HL-60/S4 treated with retinoic acid at 250 ng/mL for 4 days and 3 days (cell line): Measurements from ENCODE around the gene CDSN.
"Not testable (repeated sequence)": the region's sequence is repeated elsewhere in the genome, so short reads cannot be mapped to it uniquely, and the experiment has no call there.

Experiments
- in situ Hi-C: fragments of 300-500 bp; cut with MboI; formaldehyde crosslinking; loops from 2 replicates; pipeline ENCODE4 v1.7.0; 2022; ENCODE audit warnings: low sequenced_read_pairs

The CDSN gene

GRCh38 chr6:31120151-31120915, at the start of gene CDSN:
CDSN (minus strand) TSS chr6:31120446; CDS start chr6:31120419, 27 bp downstream.
- in situ Hi-C loops: no loop called here

GRCh38 chr6:31169123-31169857, 49.0 kb upstream of the CDSN start:
- in situ Hi-C loops: no loop called here

DNA sequence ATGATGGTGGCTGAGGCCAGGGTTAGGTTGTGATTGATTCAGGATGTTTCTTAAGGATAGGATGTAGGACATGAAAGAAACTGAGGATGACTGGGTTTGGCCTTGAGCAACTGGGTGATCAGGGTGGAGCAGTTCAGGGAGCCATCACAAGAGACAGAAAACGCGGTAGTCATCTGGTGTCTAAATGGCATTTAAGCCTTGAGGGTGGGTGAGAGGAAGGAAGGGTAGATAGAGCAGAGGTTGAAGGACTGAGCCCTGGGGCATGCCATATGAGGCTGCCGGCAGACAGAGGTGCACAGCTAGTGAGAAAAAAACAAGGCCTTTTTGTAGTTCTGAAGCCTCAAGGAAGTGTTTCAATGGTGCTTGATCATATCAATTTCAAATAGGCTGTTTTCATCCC, 48.4 kb upstream of the CDSN start:
- in situ Hi-C loops: no loop called here

- in situ Hi-C loops: no loop called here
Observed at GRCh38 chr6:31165986-31166385, 45.7 kb upstream of the CDSN start.

DNA sequence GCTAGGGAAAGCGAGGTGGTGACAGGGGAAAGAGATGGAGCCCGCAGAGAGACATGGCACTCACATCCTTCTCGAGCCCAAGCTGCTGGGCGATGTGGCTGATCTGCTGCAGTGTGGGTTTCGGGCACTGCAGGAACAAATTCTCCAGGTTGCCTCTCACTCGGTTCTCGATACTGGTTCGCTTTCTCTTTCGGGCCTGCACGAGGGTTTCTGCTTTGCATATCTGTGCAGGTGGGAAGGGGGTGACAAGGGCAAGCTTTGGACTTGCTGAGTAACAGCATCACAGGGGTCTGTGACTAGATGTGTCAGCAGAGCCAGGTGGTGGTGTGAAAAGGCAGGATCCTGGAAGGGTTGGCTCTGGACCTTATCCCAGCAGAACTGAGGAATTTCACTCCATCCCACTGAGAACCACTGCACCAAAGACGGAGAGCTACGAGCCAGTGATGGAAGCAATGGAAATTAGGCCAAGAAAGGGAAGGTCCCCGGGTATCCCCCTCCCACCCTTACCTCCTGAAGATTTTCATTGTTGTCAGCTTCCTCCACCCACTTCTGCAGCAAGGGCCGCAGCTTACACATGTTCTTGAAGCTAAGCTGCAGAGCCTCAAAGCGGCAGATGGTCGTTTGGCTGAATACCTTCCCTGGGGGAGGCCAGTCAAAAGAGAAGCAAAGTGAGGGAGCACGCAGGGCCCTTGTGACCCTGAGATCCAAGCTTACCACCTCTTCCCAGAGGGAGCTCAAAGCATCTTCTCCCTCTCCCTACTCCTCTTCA, 45.0 kb upstream of the CDSN start:
- in situ Hi-C loops: not testable (repeated sequence)

DNA sequence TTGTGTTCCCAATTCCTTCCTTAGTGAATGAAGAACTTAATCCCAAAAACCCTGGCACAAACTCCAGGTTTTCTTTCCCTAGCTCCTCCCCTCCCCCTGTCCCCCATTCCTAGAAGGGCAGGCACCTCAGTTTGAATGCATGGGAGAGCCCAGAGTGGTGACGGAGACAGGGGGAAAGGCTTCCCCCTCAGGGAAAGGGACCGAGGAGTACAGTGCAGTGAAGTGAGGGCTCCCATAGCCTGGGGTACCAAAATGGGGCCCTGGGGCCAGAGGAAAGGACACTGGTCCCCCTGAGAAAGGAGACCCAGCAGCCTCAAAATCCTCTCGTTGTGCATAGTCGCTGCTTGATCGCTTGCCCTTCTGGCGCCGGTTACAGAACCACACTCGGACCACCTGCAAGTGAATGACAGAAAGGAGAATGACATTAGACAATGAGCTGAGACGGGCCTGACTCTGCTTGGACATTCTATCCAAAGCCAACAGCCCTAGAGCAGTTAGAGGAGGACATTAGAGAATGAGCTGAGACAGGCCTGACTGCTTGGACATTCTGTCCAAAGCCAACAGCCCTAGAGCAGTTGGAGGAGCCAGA, 44.3 kb upstream of the CDSN start:
- in situ Hi-C loops: not testable (repeated sequence)

DNA sequence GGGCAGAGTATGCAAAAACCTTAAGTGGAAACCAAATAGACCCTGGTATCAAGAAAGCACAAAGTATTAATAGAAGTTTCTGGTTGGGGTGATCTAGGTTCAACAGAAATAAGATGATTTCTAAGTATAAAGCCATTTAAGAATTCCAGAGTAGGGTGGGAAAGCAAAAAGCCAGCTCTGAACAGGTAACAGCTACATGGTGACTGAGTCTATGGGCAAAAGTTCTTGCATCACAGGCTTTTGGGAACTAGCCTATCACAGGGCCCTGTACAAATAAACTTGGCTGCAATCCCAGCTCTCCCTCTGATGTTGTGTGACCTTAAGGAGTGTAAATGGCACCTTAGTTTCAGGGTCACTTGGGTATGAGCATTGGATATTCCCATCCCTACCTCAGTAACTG, 43.7 kb upstream of the CDSN start:
- in situ Hi-C loops: no loop called here

GRCh38 chr6:31162463-31163165, 42.4 kb upstream of the CDSN start:
- in situ Hi-C loops: no loop called here

GRCh38 chr6:31161216-31162126, 41.2 kb upstream of the CDSN start:
- in situ Hi-C loops: no loop called here

DNA sequence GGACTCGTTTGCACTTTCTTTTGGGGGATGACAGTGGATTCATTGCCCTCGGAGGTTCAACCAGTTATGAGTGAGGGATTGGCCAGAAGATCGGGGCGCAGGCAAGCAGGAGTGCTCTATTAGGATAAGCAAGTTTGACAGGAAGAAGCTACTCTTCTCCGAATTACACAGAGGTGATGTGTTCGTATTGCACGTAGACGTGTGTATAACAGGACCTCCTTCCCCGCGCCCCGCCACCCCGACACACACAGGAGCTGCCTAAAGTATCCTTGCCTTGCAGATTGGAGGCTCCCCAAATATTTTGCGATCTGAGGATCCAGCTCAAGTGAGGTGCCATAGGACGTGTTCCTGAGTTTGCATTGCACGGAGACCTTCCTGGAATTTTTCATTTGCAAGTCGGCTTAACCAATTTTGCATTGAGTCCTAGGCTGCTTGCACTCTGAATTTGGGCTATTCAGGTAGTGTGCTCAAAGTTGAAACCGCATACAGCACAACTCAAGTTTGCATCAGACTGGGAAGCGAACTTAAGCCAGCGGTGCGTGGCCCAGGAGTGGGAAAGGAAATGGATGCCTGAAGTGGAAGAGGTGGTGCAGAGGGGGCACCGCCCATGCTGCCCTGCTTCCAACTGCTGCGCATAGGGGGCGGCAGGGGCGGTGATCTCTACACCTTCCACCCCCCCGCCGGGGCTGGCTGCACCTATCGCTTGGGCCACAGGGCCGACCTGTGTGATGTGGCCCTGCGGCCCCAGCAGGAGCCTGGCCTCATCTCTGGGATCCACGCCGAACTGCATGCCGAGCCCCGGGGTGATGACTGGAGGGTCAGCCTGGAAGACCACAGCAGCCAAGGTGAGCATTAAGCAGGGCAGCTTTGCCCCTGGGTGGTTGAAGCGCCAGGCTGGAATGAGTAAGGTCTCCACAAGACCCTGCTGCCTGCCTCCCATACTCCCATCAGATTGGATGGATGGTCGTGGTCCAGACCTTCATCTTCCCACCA, 38.9 kb upstream of the CDSN start:
- in situ Hi-C loops: no loop called here

DNA sequence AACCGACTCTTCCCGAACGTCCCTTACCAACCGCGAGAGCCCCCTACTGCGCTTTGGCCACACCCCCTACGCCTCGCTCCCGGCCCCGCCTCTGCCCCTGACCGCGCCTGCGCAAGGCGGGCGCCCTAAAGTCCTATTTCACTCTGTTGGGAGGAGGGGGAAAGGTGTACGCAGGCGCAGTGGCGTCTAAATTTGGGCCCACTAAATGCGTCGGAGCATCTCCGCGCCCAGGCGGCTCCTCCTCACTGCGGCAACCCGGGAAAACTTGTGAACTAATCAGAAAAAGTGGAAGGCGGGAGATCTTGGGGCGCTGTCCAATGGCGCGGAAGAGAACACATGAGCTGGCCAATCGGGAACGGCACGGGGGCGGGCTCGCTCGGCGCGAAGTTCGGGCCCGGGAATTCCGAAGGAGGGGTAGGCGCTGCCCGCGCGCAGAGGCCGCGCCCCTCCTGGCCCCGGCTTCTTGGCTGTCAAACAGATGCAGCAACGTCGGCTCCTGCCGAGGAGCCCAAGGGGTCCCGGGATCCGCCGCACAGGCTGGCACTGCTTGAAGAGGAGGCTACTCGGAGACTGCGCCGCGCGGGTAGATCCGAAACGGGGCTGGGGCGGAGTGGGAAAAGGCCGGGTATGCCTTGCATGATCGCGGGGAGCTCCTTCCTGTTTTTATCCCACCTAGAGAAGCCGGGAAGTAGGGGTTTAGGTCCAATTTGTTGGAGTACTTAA, 38.1 kb upstream of the CDSN start, which contains the start of gene TCF19:
Gene TCF19 (plus strand): TSS at position 450 of the 723 bp plus-strand sequence. CDS start 881 bp downstream, outside the sequence.
- in situ Hi-C loops: no loop called here

DNA sequence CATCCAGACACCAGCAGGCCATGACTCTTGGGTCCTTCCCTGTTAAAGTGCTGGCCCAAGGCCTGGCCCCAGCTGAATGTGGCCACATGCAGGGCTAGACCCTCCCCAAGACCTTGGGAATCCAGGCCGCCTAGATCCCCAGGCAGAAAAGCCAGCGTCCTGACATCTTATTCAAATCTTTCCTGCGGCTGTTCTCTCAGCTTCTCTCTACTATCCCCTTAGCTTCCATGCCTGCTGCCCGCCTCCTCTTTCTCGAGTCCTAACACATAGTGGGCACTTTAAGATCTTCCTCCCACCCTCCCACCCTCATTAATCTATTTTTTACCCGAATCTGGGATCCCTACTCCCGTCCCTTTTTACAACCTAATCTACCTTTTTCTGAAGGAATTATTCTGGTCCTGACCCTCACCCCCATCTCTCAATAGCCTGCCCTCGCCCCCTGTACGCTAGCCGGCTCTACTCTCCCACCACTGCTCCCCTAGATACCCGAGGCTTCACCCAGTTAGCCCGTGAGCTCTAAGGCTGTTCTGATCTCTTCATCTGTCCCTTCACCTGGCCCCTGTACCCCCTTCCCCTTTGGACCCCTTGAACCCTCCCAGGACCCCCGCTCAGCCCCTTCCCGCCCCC, 37.4 kb upstream of the CDSN start, which contains the start of gene CCHCR1:
Gene CCHCR1 (minus strand): TSS at position 290 of the 627 bp plus-strand sequence. CDS start 202 bp downstream, at position 88.
- in situ Hi-C loops: no loop called here

DNA sequence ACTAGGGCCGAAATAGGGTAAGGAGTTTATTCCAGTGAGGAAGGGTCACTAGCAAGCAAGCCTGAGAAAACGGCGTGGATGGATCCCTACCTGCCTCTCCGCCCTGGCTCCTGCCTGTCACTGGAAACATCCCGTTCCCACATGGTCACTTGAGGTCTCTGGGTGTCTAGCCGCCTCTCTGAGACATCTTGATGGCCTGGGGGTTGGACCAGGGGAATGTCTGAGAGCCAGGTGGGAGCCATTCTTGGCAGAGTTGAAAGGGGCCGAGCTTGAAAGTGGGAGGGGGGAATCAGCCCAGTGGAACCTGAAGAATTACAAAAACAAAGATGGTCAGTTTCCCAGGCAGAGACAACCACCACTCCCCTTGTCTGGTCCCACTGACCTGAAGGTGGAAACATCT, 36.4 kb upstream of the CDSN start:
- in situ Hi-C loops: no loop called here

GRCh38 chr6:31154436-31154835, 34.2 kb upstream of the CDSN start:
- in situ Hi-C loops: no loop called here

DNA sequence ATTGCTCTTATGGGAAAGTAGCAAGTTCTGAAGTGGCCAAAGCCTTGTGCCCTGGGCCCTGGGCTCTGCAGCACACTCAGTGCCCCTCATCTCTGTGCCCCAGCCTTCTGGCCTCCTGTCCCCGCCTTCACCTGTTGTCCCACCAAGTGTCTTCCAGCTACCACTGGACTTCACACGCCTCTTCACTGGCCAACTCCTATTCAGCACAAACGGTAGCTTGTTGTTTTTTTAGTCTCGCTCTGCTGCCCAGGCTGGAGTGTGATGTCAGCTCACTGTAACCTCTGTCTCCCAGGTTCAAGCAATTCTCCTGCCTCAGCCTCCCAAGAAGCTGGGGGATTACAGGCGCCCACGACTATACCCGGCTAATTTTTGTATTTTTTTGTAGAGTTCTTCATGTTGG, 32.5 kb upstream of the CDSN start:
- in situ Hi-C loops: no loop called here

DNA sequence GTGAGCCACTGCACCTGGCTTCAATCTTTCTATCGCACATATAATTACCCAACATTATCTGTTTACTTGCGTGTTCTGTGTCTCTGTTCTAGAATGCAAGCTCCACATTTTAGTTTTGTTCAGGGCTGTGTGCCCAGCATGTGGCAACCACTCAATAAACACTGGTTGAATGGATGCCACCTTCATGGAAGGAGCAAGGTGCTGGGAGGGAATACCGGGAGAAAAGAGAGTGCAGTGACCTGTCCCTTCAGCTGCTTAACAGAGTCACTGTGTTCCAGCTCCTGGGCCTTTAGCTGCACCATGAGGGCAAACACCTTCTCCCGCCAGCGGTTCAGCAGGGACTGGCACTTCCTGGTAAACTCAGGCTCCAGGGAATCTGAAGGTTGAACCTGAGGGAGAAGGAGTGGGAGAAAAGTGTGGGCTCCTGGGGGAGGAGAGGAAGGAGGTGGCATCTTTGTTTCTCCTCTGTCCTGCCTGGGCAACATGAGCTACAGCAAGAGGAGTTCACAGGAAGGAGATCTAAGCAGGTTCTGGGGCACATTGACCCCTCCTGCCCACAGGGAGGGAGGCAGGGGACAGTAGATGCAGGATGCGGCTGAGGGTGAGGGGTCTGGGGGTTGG, 29.7 kb upstream of the CDSN start:
- in situ Hi-C loops: no loop called here

- in situ Hi-C loops: no loop called here
Observed at GRCh38 chr6:31145386-31145785, 25.1 kb upstream of the CDSN start.
